NCI-H2107 treated with DMSO at 0.1 percent for 48 hours (cell line): ENCODE measurements around the gene KAT2B.

Experiments
- DNase-seq: peaks from one replicate; lab custom pipeline; 2025; ENCODE audit not compliant: unreplicated experiment; lab: John Stamatoyannopoulos, UW

Gene KAT2B

DNA sequence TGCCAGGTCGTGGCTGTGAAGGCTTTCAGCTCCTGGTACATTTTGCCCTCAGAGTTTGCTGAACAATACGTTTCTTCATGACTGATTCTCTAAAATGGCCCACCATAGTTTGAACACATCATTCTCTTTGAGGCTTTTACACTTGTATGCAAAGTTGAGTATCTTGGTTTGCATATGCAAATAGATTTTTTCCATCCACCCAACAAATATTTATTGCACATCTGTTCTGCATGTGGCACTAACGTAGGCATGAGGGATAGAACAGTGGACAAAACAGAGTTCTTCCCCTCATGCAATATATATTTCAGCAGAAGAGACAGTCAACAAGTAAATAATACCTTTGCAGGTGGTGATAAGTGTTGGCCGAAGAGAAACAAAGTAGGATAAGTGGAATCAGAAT, 55.2 kb downstream of the KAT2B start:
- no peak for DNase-seq

DNA sequence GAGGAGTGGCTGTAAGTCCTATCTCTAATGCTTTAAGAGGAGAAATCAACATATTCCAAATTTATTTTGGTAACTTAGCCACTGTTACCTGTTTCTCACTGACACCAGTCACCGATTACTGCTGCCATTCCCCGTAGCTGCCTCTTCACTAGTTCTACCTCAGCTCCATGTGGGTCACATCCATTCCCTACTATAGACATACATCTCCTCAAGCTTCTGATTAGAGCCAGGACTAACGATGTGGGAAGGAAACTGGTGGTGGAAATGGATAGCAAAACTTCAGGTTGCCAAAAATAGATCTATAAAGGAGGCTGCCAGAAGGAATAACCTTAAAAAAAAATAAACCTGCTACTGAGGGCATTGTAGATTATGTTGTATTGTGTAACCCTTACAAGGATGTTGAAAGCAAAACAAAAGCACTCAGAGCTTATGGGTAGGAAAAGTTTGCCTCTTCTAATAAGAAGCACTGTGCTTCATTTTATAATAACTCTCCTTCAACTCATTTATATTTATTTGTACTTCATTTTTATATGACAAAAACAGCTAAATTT, 56.0 kb downstream of the KAT2B start:
- DNase-seq: no peak

DNA sequence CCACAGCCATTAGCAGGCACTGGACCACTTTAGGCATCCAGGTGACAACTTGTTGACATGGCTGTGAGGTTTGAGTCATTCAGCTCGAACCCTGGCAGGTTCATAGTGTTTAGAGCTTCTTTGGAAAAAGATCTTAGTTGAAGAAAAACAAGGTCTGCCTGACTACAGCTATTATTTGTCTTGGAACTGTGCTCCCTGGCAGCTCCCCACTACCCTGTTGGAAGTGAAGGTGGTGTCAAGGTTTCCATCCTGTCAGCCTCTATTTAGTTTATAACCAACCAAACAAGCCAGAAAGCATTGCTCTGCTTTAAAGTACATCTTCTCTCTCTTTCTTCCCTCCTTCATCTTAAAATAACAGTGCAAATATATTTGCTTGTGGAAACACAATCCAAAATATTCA, 56.8 kb downstream of the KAT2B start:
- no peak for DNase-seq

GRCh38 chr3:20099060-20099459, 58.8 kb downstream of the KAT2B start:
- DNase-seq: no peak

GRCh38 chr3:20100151-20100550, 59.9 kb downstream of the KAT2B start:
- DNase-seq: no peak

DNA sequence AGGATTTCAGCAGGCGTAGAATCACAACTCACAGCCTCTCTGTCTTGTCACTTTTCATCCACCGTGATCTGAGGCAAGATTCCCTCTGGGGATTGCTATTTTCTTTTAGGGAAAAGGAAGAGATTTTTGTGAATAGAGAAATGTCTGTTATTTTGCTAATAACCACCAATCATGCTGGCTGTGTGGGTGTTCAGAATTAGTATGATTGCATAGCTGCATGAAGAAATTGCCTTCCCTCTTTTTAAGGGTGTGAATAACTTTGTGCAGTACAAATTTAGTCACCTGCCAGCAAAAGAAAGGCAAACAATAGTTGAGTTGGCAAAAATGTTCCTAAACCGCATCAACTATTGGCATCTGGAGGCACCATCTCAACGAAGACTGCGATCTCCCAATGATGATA, 60.8 kb downstream of the KAT2B start:
- DNase-seq: no peak

DNA sequence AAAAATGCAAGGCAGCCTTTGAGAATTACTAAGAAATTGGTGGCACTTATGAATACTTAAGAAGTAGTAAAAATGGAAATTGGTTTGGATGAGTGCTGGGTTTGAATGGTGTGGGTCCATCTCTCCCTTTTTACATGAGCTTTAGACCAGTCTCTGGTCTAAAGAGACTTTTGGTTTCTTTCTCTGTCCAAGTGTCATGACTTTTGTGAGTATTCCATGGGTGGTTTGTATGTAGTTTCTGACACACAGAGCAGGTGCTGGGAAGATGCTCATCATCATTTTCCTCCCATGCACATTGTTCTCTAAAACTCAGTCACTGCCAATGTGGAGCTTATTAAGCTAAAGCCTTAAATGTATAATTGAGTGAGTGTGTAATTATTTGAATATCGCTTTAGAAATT, 63.5 kb downstream of the KAT2B start:
- DNase-seq: no peak

- DNase-seq: no peak
Measured at GRCh38 chr3:20104167-20104661, 64.0 kb downstream of the KAT2B start.

DNA sequence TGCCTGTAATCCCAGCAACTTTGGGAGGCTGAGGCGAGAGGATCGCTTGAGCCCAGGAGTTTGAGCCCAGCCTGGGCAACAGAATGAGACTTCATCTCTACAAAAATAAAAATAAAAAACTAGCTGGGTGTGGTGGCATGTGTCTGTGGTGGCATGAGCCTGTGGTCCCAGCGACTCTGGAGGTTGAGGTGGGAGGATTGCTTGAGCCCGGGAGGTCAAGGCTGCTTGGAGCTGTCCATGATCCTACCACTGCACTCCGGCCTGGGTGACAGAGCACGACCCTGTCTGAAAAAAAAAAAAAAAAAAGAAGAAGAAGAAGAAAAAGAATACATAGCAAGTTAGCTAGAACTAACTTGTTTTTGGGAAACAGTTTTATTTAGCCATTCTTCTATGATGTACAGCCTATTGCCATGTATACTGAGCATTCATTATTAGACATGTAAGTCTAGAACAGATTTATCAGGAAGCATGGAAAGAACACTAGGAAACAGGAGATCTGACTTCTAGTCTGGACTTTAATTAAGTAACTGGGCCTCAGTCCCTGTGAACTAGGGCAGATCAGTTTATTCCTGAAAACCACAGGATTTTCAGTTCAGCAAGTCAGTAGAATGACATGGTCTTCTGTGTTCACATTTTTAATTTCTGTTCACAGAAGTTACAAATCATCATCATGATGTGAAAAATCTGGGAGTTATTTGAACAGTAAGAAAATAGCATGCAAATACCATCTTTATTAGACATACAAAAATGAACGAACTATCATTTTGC, 65.5 kb downstream of the KAT2B start:
- no peak for DNase-seq

- DNase-seq: no peak
Measured at GRCh38 chr3:20107722-20108121, 67.5 kb downstream of the KAT2B start.

DNA sequence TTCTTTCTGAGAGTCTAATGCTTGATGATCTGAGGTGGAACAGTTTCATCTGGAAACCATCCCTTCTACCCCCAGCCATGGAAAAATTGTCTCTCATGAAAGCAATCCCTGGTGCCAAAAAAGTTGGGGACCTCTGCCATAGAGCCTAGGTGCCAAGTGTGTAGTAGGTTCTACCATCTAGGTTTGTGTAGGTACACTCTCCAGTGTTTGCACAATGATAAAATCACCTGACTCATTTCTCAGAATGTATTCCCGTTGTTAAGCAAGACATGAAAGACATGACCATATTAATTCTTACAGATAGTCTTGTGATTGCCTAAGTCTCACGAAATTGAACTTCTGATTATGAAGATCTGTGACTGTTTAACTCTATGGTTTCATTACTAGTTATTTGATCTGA, 68.6 kb downstream of the KAT2B start:
- no peak for DNase-seq

DNA sequence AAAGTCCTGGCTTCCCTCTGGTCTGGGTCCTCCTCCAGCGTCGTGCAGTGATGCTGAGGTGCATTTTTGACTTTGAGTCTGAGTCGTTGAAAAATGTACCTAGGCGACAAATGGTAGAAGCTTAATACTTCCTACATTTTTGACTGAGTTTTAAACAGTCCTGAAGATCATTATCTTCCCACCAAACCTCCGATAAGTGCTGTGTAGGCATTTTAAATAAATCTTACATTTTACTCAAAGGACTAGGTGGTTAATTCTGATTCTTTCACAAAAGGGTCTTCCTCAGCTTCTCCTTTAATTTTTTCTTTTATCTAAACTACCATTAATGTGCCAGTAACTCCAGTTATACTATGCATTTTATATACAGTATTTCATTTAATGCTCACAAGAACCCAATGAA, 70.6 kb downstream of the KAT2B start:
- no peak for DNase-seq

GRCh38 chr3:20111836-20112235, 71.6 kb downstream of the KAT2B start:
- DNase-seq: no peak

- no peak for DNase-seq
Measured at GRCh38 chr3:20121088-20121487, 80.8 kb downstream of the KAT2B start.

DNA sequence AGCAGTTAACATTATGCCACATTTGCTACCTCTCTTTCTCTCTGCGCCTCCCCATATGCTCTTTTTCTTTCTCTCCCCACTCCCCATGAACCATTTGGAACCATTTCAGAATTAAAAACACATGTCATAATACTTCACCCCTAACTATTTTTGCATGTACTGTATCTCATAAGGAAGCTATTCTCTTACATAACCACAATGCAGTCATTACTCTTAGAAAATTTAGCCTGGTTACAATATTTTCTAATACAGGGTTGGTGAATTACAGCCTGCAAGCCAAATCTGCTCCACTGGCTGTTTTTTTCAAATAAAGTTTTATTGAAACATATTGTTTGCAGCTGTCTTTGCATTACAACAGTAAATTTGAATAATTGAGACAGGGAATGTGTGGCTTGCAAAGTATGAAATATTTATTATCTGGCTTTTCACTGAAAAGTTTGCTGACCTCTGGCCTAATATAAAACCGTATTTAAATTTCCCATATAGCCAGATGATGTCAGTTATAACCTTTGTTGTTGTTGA, 82.9 kb downstream of the KAT2B start:
- no peak for DNase-seq

- no peak for DNase-seq
Measured at GRCh38 chr3:20125289-20125688, 85.0 kb downstream of the KAT2B start.

DNA sequence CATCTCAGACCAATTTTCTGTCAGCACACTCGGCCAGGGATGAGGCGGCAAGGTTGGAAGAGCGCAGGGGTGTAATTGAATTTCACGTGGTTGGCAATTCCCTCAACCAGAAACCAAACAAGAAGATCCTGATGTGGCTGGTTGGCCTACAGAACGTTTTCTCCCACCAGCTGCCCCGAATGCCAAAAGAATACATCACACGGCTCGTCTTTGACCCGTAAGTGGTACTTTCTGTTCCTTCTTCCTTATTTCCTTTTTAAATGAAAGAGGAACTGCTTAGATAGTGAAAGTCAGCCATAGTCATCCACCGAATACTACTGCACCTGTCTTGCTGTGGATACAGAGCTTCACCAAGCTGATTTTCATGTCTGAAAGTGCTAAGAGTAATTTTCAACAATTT, 85.7 kb downstream of the KAT2B start:
- DNase-seq: no peak

- DNase-seq: no peak
Measured at GRCh38 chr3:20128358-20128757, 88.1 kb downstream of the KAT2B start.

DNA sequence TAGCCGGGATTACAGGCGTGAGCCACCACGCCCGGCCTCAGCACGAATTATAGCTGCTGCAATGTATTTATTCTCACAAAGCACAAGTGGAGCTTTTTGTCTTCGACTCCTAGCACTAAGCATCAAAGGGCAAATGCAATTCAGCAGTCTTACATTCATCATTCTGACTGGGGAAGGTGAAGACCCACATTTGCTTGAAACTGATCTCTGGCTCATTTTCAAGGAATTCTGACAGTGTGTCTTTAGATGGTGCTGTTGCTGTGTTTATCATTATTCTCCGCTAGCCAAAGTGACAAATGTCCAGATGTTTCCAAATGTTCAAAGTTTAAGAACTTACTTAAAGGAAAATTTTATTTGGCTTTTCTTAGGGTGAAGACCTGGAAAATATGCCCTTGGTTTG, 89.9 kb downstream of the KAT2B start:
- no peak for DNase-seq

DNA sequence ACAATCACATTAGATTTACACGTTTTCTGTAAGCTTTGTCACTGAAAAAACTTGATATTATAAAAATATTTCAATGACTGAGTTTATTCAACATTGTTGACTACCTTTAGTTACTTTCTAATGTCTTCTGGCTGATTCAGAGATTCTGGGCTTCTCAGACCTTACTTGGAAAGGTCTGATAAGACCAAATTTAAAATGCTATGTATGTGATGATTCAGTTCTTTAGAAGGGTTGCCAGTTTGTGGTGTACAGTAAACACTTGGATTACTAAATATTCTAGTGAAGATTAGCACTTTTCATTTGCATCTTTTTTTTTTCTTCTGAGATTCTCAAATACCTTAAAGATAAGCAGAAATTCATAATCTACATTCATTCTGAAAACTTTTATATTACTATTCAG, 96.0 kb downstream of the KAT2B start:
- no peak for DNase-seq

- no peak for DNase-seq
Measured at GRCh38 chr3:20137647-20138046, 97.4 kb downstream of the KAT2B start.

DNA sequence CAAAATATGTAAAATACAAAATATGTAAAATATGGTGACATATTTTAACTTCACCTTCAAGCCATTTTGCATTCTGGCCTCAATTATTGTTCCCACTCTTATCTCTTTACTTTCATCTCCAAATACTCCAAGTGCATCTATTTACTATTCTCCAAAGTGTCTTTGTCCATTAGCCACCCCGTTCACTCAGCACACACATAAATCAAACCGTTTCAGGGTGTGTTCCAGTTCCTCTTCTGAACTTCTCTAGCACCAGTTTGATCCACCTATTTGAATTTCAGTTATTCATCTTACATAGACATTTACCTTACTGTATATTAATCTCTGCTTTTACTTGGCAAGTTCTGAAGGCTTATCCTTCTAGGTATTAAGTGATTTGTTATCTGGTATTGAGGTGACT, 100.6 kb downstream of the KAT2B start:
- DNase-seq: no peak

DNA sequence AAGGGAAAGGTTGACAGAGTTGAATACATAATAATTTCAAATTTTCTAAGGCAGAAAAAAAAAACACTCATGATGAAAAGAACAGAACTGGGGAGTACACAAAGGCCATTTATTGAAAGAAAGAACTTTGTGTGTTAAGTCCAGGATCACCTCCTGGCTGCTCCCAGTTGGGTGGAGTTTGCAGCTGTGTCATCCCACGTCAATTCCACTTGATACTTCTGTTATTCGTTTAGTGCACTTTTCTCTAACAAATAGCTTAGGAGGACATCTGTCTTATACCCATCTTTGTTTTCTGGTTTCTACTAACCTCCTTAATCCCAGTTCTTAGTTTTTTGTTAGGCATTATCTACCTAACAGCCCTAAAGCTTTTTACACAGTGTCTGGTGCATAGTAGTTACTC, 101.1 kb downstream of the KAT2B start:
- no peak for DNase-seq
